Measurements from ENCODE around the gene TMEM38B. TPM values are rescaled to one million over a fixed set of nuclear protein-coding genes. Genes with fewer than 3 reads are reported as not detected.

TMEM38B gene
- total RNA-seq, 1 donor from 2014 or later, result 12.1 TPM

DNA sequence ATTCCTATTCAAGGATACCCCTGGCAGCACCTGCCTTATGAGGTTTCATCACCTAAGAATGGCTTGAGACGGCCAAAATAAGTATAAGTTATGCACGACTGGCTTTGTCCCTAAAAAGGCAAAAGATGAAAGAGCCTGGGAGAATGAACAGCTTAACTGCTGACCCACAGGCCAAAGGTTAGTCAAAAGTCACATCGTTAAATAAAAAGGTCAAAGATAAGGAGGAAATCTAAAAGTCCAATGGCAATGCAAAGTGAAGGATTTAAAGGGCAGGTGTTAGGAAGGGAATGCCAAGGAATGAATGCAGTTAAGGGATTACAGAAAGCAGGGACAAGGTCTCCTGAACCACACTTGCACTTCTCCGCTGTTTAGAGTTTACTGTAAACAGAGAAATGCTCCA is 26.5 kb upstream of the TMEM38B start:
- Mint-ChIP-seq H3K4me3 (ENCODE audit: unreplicated experiment) (no peak overlapping the region), H3K27ac (ENCODE audit: unreplicated experiment) (no peak overlapping the region), H3K27me3 (ENCODE audit: low read depth) (peaks cover 21% of the 10 kb centered on the region), H3K36me3 (ENCODE audit: low read depth) (no peaks in the 10 kb centered on the region), H3K4me1 (ENCODE audit: low read depth) (no peaks in the 10 kb centered on the region), H3K9me3 (ENCODE audit: low read depth) (no peaks in the 10 kb centered on the region)
- TF ChIP-seq CTCF (IDR thresholded peaks at IDR 0.05), result no peak
- DNase-seq (ENCODE audit: low spot score), result no peak

DNA sequence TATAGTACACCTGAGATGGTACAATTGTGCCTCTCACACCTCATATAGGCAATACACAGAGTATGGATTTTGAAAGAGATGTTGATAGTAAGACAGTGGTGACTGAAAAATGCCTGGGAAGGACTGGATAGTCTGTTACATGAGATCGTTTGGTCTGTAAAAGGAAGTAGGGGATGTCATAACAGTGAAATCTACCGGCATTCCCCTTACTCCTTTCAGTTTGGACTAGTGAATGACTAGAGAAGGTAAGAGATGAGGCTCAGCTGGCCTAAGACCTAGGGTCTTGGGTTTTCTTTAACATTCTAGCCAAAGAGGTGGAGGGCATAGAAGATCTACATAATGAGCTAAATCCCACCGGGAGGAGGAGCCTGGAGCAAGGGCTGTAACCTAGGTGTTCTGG is 24.0 kb upstream of the TMEM38B start:
- no peak for DNase-seq (ENCODE audit: low spot score)
- TF ChIP-seq CTCF (IDR thresholded peaks at IDR 0.05), result no peak
- H3K27me3 Mint-ChIP-seq (ENCODE audit: low read depth), result peaks cover 25% of the 10 kb centered on the region
- no peaks in the 10 kb centered on the region for H3K36me3 Mint-ChIP-seq (ENCODE audit: low read depth)
- H3K4me1 Mint-ChIP-seq (ENCODE audit: low read depth), result no peaks in the 10 kb centered on the region
- no peak overlapping the region for H3K4me3 Mint-ChIP-seq (ENCODE audit: unreplicated experiment)
- H3K9me3 Mint-ChIP-seq (ENCODE audit: low read depth), result no peaks in the 10 kb centered on the region
- H3K27ac Mint-ChIP-seq (ENCODE audit: unreplicated experiment), result no peak overlapping the region

GRCh38 chr9:105670775-105671174 is 23.6 kb upstream of the TMEM38B start:
- Mint-ChIP-seq H3K27ac (ENCODE audit: unreplicated experiment) (no peak overlapping the region), H3K4me1 (ENCODE audit: low read depth) (no peaks in the 10 kb centered on the region), H3K9me3 (ENCODE audit: low read depth) (no peaks in the 10 kb centered on the region), H3K4me3 (ENCODE audit: unreplicated experiment) (no peak overlapping the region), H3K36me3 (ENCODE audit: low read depth) (no peaks in the 10 kb centered on the region), H3K27me3 (ENCODE audit: low read depth) (peaks cover 25% of the 10 kb centered on the region)
- DNase-seq (ENCODE audit: low spot score), result no peak
- no peak for TF ChIP-seq CTCF (IDR thresholded peaks at IDR 0.05)

- no peaks in the 10 kb centered on the region for H3K36me3 Mint-ChIP-seq (ENCODE audit: low read depth)
- H3K27me3 Mint-ChIP-seq (ENCODE audit: low read depth), result peaks cover 19% of the 10 kb centered on the region
- no peak overlapping the region for H3K4me3 Mint-ChIP-seq (ENCODE audit: unreplicated experiment)
- H3K9me3 Mint-ChIP-seq (ENCODE audit: low read depth), result no peaks in the 10 kb centered on the region
- H3K27ac Mint-ChIP-seq (ENCODE audit: unreplicated experiment), result no peak overlapping the region
- no peak for DNase-seq (ENCODE audit: low spot score)
- no peak for TF ChIP-seq CTCF (IDR thresholded peaks at IDR 0.05)
- H3K4me1 Mint-ChIP-seq (ENCODE audit: low read depth), result no peaks in the 10 kb centered on the region
Measured at GRCh38 chr9:105672711-105673234, 21.6 kb upstream of the TMEM38B start.

DNA sequence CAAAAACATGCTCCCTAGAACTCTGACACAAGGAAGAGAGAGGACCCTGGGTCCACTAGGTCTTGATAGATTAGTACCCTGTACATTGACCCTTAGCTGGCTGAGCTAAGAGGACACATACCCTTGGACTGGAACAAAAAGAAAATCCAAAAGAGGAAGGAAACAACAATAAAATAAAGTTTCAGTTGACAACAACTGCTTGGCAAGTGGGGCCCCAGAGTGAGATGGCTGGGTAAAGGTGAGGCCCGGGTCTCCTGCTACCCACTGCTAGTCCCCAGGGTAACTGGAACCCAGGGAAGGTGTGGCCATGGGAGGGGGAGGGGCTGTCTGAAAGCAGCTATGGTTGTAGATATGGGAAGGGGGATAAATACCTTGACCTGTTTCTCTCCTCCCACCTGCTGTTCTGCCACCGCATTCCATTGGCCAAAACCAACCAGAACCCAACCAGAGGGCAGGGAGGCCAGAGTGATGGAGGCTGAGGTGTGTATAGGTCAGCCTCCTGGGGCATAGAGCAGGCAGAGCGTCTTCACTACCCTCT is 20.4 kb upstream of the TMEM38B start:
- no peak for DNase-seq (ENCODE audit: low spot score)
- H3K36me3 Mint-ChIP-seq (ENCODE audit: low read depth), result no peaks in the 10 kb centered on the region
- H3K4me3 Mint-ChIP-seq (ENCODE audit: unreplicated experiment), result no peak overlapping the region
- no peaks in the 10 kb centered on the region for H3K9me3 Mint-ChIP-seq (ENCODE audit: low read depth)
- H3K27ac Mint-ChIP-seq (ENCODE audit: unreplicated experiment), result no peak overlapping the region
- H3K4me1 Mint-ChIP-seq (ENCODE audit: low read depth), result no peaks in the 10 kb centered on the region
- peaks cover 18% of the 10 kb centered on the region for H3K27me3 Mint-ChIP-seq (ENCODE audit: low read depth)
- no peak for TF ChIP-seq CTCF (IDR thresholded peaks at IDR 0.05)

Data from chondrocyte (in vitro differentiated cells).